Fibroblast of skin of back (primary cell): Measurements from ENCODE around the gene BTNL2.

Source experiments
- DNase-seq: peaks from one replicate; pipeline ENCODE4 v3.0.0-alpha.2; 2013

Gene BTNL2

GRCh38 chr6:32413427-32414047, 6.6 kb upstream of the BTNL2 start:
- peak; percentile 59 for DNase-seq

- no peak for DNase-seq
Observed at GRCh38 chr6:32411566-32412327, 4.8 kb upstream of the BTNL2 start.

GRCh38 chr6:32410906-32411305, 3.9 kb upstream of the BTNL2 start:
- no peak for DNase-seq

GRCh38 chr6:32406197-32406596, 784 bp downstream of the BTNL2 start:
- DNase-seq, result no peak

- DNase-seq, result no peak
Observed at GRCh38 chr6:32405656-32406055, 1.3 kb downstream of the BTNL2 start.

GRCh38 chr6:32402812-32403211, 4.2 kb downstream of the BTNL2 start:
- DNase-seq, result no peak

- DNase-seq, result no peak
Observed at GRCh38 chr6:32401284-32401963, 5.6 kb downstream of the BTNL2 start.

- DNase-seq, result no peak
Observed at GRCh38 chr6:32397252-32397920, 9.6 kb downstream of the BTNL2 start.

GRCh38 chr6:32396028-32396427, 11.0 kb downstream of the BTNL2 start:
- no peak for DNase-seq

- DNase-seq, result peak; percentile 13
Observed at GRCh38 chr6:32393665-32394420, 13.1 kb downstream of the BTNL2 start.

GRCh38 chr6:32391505-32391904, 15.5 kb downstream of the BTNL2 start:
- DNase-seq, result no peak

GRCh38 chr6:32387589-32388340, 19.2 kb downstream of the BTNL2 start:
- no peak for DNase-seq

GRCh38 chr6:32386040-32386439, 20.9 kb downstream of the BTNL2 start:
- no peak for DNase-seq

GRCh38 chr6:32382757-32383420, 24.1 kb downstream of the BTNL2 start:
- no peak for DNase-seq

- DNase-seq, result no peak
Observed at GRCh38 chr6:32379545-32379944, 27.4 kb downstream of the BTNL2 start.

- DNase-seq, result no peak
Observed at GRCh38 chr6:32375739-32376529, 31.0 kb downstream of the BTNL2 start.

GRCh38 chr6:32371803-32372202, 35.2 kb downstream of the BTNL2 start, which contains the start of gene TSBP1:
TSS of gene TSBP1 (minus strand) at chr6:32371903. CDS start at chr6:32371706, 197 bp downstream.
- no peak for DNase-seq

GRCh38 chr6:32371229-32371628, 35.8 kb downstream of the BTNL2 start:
- DNase-seq, result peak; percentile 40

- peak; percentile 8 for DNase-seq
Observed at GRCh38 chr6:32370505-32370904, 36.5 kb downstream of the BTNL2 start.

GRCh38 chr6:32369660-32370059, 37.3 kb downstream of the BTNL2 start:
- DNase-seq, result peak; percentile 90
